GM12874 (cell line): Measurements from ENCODE around the gene KCTD2.

Experiments used
- TF ChIP-seq, protein P1 (sequence below): IDR thresholded peaks from 2 replicates; pipeline ENCODE4 v1.5.1; 2011; ENCODE audit warnings: low read depth, mild to moderate bottlenecking, control low read depth, low read length, moderate library complexity; ENCODE audit not compliant: insufficient read depth

Gene KCTD2

DNA sequence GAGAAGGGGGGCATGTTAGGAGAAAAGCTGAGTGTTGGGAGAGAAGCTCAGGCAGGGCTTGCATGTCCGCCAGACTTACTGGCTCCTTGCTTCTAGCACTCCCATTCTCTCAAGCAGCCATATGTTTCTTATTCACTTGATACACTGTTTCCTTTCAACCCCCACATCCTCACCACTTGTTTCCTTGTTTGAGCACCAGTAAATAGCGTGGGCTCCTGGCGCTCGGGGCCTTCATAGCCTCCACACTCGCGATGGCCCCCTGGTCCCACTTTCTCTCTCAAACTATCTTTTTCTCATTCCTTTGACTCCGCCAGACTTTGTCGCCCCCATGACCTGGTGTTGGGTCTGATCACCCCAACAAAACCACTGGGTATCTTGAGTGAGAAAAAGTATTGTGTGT is 16.9 kb upstream of the KCTD2 start:
- TF ChIP-seq, protein P1, sequence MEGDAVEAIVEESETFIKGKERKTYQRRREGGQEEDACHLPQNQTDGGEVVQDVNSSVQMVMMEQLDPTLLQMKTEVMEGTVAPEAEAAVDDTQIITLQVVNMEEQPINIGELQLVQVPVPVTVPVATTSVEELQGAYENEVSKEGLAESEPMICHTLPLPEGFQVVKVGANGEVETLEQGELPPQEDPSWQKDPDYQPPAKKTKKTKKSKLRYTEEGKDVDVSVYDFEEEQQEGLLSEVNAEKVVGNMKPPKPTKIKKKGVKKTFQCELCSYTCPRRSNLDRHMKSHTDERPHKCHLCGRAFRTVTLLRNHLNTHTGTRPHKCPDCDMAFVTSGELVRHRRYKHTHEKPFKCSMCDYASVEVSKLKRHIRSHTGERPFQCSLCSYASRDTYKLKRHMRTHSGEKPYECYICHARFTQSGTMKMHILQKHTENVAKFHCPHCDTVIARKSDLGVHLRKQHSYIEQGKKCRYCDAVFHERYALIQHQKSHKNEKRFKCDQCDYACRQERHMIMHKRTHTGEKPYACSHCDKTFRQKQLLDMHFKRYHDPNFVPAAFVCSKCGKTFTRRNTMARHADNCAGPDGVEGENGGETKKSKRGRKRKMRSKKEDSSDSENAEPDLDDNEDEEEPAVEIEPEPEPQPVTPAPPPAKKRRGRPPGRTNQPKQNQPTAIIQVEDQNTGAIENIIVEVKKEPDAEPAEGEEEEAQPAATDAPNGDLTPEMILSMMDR, result no peak

- TF ChIP-seq, protein P1, result no peak
Measured at GRCh38 chr17:75031972-75032719, 14.9 kb upstream of the KCTD2 start.

GRCh38 chr17:75032720-75033280 is 14.2 kb upstream of the KCTD2 start:
- TF ChIP-seq, protein P1, result no peak

DNA sequence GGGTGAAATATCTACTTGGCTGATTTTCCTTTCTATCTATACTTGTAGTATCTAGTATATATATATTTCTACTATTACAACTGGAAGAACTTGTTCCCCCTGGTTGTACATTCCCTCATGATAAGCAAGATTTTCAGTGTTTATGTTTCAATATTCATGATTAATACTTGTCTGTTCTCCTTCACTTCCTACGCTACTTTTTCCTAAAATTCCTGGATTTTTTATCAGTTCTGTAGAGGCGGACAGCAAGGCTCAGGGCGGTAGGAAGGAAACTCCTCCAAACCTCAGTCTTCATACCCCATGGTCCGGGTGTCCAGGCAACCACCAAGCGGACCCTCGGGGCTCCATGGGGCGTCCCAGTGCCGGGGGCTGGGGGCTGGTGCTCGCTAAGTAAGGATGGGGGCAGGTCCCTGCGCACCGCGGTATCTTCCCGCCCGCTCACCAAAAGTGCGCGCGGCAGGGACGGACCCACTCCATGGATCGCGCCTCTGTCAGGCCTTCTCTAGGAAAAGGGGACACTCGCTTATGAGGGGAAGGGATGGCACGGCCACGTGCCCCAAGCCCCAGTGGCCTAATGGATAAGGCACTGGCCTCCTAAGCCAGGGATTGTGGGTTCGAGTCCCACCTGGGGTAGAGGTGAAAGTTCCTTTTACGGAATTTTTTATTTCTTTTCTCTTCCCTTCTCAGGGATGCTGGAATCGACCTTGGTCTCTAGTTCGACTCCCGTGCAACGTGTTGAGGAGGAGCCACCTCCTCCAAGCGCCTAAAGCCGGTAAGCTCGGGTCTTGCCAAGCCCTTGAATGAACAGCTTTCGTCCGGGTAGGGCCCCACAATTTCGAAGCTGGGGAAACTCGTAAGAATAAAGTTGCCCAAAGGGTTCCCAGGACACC is 13.4 kb upstream of the KCTD2 start:
- TF ChIP-seq, protein P1, result no peak

- TF ChIP-seq, protein P1, result no peak
Measured at GRCh38 chr17:75034236-75034908, 12.7 kb upstream of the KCTD2 start.

GRCh38 chr17:75036643-75037268 is 10.3 kb upstream of the KCTD2 start:
- TF ChIP-seq, protein P1, result no peak

DNA sequence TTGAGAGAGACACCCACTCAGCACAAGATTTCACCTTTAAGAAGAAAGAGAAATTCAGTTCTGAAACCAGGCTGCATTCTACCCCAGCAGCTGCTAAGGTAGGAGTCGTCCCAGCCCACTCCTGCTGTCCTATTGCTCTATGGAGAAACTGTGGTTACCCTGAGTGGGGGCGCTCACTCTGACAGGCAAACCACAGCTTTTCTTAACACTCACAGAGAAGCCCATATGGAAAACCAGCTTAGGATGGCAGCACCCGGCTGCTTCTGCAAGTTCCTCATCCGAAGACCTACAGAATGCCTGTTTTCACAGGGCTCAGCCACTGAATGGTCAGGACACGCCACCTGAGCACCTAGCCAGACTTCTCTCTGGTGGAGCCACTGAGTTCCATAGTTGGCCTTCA is 7.8 kb upstream of the KCTD2 start:
- TF ChIP-seq, protein P1, result no peak
